MCF 10A (cell line): ENCODE measurements around the gene FOXF1. TPM values are rescaled to one million over a fixed set of nuclear protein-coding genes. Genes with fewer than 3 reads are reported as not detected.

ENCODE experiments used
- BruUV-seq: library from RNA; stranded (reverse); fragments of 400-500 nt; replicated peaks from 2 replicates; lab custom pipeline; 2021; lab: Mats Ljungman, UMichigan
- CTCF ChIA-PET: fragments of 300-600 bp; sonication (Branson Sonifier 250); formaldehyde crosslinking; extraction: SDS; loops from one replicate; lab custom pipeline; 2021; ENCODE audit warnings: antibody characterized with exemption, inconsistent platforms; lab: Yijun Ruan, JAX
- POLR2A ChIA-PET: fragments of 300-600, 350-650 bp; sonication (Branson Sonifier 250); formaldehyde crosslinking; extraction: SDS; loops from one replicate; lab custom pipeline; 2020; ENCODE audit warnings: antibody characterized with exemption, inconsistent platforms; lab: Yijun Ruan, JAX
- DNase-seq: peaks from one replicate; pipeline ENCODE4 v3.0.0-alpha.2; 2018; ENCODE audit not compliant: unreplicated experiment
- H3K27ac Mint-ChIP-seq: one replicate; pipeline ENCODE4 v1.8.0; 2022; ENCODE audit warnings: mild to moderate bottlenecking, low read depth, mixed read lengths; ENCODE audit not compliant: unreplicated experiment
- H3K27me3 Mint-ChIP-seq: one replicate; pipeline ENCODE4 v1.8.0; 2022; ENCODE audit warnings: mixed read lengths; ENCODE audit not compliant: insufficient read depth, unreplicated experiment
- H3K36me3 Mint-ChIP-seq: one replicate; pipeline ENCODE4 v1.8.0; 2022; ENCODE audit warnings: mild to moderate bottlenecking, moderate library complexity, mixed read lengths; ENCODE audit not compliant: insufficient read depth, unreplicated experiment
- H3K4me1 Mint-ChIP-seq: one replicate; pipeline ENCODE4 v1.8.0; 2022; ENCODE audit warnings: mixed read lengths; ENCODE audit not compliant: insufficient read depth, unreplicated experiment
- H3K4me3 Mint-ChIP-seq: one replicate; pipeline ENCODE4 v1.8.0; 2022; ENCODE audit warnings: mild to moderate bottlenecking, moderate library complexity, mixed read lengths; ENCODE audit not compliant: unreplicated experiment
- H3K9me3 Mint-ChIP-seq: one replicate; pipeline ENCODE4 v1.8.0; 2022; ENCODE audit warnings: mixed read lengths; ENCODE audit not compliant: unreplicated experiment
- intact Hi-C: fragments of 100-400 bp; cut with micrococcal nuclease; formaldehyde crosslinking; loops from 2 replicates; pipeline ENCODE4 v1.14.1; 2022
- total RNA-seq: library from RNA; stranded (reverse); gene quantifications from 2 replicates; pipeline ENCODE4 v1.2.3, GENCODE V29; 2022
- TF ChIP-seq, protein P1 (sequence below): fragments of 200-600 bp; IDR thresholded peaks from one replicate; pipeline ENCODE4 v1.8.0; 2022; ENCODE audit warnings: antibody characterized with exemption, mild to moderate bottlenecking; ENCODE audit not compliant: unreplicated experiment

FOXF1 gene
- total RNA-seq, 1 experiment from 2014 or later, result not detected

DNA sequence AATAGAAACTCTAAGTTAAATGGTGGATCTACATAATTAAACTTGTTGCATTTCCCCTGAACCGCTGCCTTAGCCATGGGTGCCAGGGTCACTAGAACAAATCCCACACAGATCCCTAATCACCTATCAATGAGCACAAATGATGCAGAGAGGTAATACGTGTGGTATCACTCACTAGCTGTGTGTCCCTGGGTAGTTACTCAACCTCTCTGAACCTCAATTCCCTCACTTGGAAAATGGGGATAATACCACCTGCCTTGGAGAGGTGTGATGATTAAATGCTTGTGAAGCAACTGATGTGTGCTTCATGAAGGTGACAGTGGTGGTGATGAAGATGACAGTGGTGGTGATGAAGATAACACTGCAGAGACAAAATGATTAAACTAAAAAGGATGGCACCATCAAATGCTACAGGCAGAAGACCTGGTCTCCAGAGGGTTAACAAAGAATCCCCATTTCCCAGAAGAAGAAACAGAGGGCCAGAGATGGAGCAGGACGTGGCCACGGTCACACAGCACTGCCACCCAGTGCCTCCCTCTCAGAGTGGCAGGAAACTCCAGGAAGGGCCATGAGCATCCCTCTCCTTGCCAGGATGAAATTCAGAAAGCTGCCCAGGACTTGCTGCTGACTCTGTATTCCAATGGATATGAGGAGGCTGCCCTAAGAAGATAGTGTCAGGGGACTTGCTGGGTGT is 17.9 kb upstream of the FOXF1 start:
- no TSS peak for BruUV-seq
- H3K36me3 Mint-ChIP-seq, result no peaks in the 10 kb centered on the region
- peaks cover 98% of the 10 kb centered on the region for H3K27me3 Mint-ChIP-seq
- H3K4me3 Mint-ChIP-seq, result no peak overlapping the region
- intact Hi-C loops, result no loop called here
- ChIA-PET POLR2A (interaction anchor here (0.8 kb wide), 1 partner anchor 21 kb away, joined by 5 read pairs; no protein-coding TSS in a partner anchor), CTCF (interaction anchor here (0.8 kb wide), 1 partner anchor 25 kb away, joined by 5 read pairs; no protein-coding TSS in a partner anchor)
- peaks cover 10% of the 10 kb centered on the region for H3K4me1 Mint-ChIP-seq
- no peak for DNase-seq
- no peak overlapping the region for H3K27ac Mint-ChIP-seq
- TF ChIP-seq, protein P1, sequence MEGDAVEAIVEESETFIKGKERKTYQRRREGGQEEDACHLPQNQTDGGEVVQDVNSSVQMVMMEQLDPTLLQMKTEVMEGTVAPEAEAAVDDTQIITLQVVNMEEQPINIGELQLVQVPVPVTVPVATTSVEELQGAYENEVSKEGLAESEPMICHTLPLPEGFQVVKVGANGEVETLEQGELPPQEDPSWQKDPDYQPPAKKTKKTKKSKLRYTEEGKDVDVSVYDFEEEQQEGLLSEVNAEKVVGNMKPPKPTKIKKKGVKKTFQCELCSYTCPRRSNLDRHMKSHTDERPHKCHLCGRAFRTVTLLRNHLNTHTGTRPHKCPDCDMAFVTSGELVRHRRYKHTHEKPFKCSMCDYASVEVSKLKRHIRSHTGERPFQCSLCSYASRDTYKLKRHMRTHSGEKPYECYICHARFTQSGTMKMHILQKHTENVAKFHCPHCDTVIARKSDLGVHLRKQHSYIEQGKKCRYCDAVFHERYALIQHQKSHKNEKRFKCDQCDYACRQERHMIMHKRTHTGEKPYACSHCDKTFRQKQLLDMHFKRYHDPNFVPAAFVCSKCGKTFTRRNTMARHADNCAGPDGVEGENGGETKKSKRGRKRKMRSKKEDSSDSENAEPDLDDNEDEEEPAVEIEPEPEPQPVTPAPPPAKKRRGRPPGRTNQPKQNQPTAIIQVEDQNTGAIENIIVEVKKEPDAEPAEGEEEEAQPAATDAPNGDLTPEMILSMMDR, result no peak
- H3K9me3 Mint-ChIP-seq, result no peaks in the 10 kb centered on the region

DNA sequence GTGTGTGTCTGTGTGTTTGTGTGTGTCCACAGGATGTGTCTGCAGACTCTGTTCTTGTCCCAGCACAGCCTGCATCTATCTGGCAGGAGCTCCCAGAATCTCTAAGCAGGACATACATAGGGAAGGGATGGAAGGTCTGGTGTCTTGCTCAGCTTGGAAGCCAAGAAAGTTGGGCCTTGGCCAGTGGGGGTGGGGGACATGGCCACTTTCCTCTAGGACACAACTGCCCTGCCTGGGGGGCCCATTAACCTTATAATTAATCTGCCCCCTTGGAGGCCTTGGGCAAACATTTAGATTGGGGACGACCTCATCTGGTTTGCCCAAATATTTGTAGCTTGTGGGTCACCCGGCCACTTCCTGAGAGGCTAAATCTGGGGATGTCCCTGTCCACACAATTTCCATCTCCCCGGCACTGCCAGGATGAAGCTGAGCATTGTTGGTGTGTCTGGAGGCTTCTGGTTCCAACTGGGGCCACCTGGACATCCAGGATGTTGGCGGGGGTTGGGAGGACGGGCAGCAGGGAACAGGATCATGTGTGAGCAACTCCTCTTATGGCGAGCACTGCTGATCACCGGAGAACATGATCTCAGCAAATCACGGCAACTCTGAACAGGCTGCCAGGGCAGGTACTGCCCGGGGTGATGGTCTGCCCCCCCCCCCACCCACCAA is 17.2 kb upstream of the FOXF1 start:
- Mint-ChIP-seq H3K9me3 (no peaks in the 10 kb centered on the region), H3K36me3 (no peaks in the 10 kb centered on the region), H3K4me3 (no peak overlapping the region), H3K27ac (no peak overlapping the region), H3K27me3 (peaks cover 97% of the 10 kb centered on the region), H3K4me1 (peaks cover 10% of the 10 kb centered on the region)
- no TSS peak for BruUV-seq
- DNase-seq, result no peak
- TF ChIP-seq, protein P1, result no peak
- ChIA-PET CTCF (interaction anchor here (0.8 kb wide), 1 partner anchor 24 kb away, joined by 5 read pairs; no protein-coding TSS in a partner anchor), POLR2A (interaction anchor here (0.8 kb wide), 1 partner anchor 21 kb away, joined by 5 read pairs; no protein-coding TSS in a partner anchor)
- intact Hi-C loops, result no loop called here

DNA sequence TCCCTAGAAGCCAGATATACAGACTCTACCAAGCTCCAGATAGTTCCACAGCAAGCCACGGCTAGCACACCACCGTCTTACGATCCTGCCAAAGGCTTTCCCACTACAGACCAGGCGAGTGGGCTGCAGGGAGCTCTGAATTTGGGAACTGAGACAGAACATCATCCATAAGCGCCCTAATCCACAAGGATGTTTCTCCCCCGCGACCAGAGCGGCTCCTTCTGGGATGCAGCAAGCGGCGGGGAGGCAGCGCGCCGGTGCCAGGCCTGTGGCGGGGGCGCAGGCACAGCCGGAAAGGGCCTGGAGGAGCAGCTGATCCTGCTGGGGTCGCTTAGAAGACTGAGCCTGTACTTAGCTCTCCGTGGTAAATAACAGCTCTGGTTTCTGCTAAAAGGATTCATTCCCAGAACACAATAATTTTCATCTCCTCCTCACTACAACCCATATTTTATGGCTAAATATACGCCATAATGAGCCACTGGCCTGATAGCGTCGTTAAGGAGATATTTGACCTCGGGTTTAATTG is 16.2 kb upstream of the FOXF1 start:
- TF ChIP-seq, protein P1, result no peak
- DNase-seq, result no peak
- ChIA-PET POLR2A (no interaction called here), CTCF (interaction anchor here (0.6 kb wide), 1 partner anchor 16 kb away, joined by 4 read pairs; no protein-coding TSS in a partner anchor)
- H3K27ac Mint-ChIP-seq, result no peak overlapping the region
- intact Hi-C loops, result no loop called here
- BruUV-seq, result no TSS peak
- H3K4me3 Mint-ChIP-seq, result no peak overlapping the region
- peaks cover 10% of the 10 kb centered on the region for H3K4me1 Mint-ChIP-seq
- no peaks in the 10 kb centered on the region for H3K36me3 Mint-ChIP-seq
- peaks cover 97% of the 10 kb centered on the region for H3K27me3 Mint-ChIP-seq
- no peaks in the 10 kb centered on the region for H3K9me3 Mint-ChIP-seq
